Suprapubic skin (tissue), 4 donors: Measurements from ENCODE around the gene APEX1.
"Not testable (repeated sequence)": the region's sequence is repeated elsewhere in the genome, so short reads cannot be mapped to it uniquely, and the experiment has no call there.

Experiments used
- CTCF ChIP-seq, 2 donors: fragments of 200-600 bp in 1 of 2; fragments of 450-650 bp in 1 of 2; sonication (generic) in 1 of 2; IDR thresholded peaks; one replicate each; pipeline ENCODE4 v1.5.1; 2016 to 2019; ENCODE audit warnings: antibody characterized with exemption in 2 of 2, mild to moderate bottlenecking in 1 of 2, moderate library complexity in 1 of 2
- EP300 ChIP-seq: sonication (generic); formaldehyde crosslinking; IDR thresholded peaks from one replicate; pipeline ENCODE4 v1.6.1; 2017; ENCODE audit warnings: antibody characterized with exemption
- POLR2A ChIP-seq, 2 donors: fragments of 450-650 bp; IDR thresholded peaks; one replicate each; pipeline ENCODE4 v1.6.1; 2017; ENCODE audit warnings: antibody characterized with exemption in 2 of 2, mild to moderate bottlenecking in 2 of 2, moderate library complexity in 2 of 2
- POLR2AphosphoS5 ChIP-seq, 3 donors: sonication (generic); formaldehyde crosslinking; IDR thresholded peaks; one replicate each; pipeline ENCODE4 v1.6.1; 2017; ENCODE audit warnings: antibody characterized with exemption in 3 of 3

- TF ChIP-seq CTCF (IDR thresholded peaks at IDR 0.05); POLR2A (IDR thresholded peaks at IDR 0.05); EP300; POLR2AphosphoS5 (IDR thresholded peaks at IDR 0.05): not testable (repeated sequence)
These were observed 51.2 kb downstream of the APEX1 start for GRCh38 chr14:20506276-20506675.
